Keratinocyte (primary cell): ENCODE data around the gene PDE9A. TPM values are rescaled to one million over a fixed set of nuclear protein-coding genes. Genes with fewer than 3 reads are reported as not detected.

ENCODE experiments used
- DNase-seq: peaks from one replicate; pipeline ENCODE4 v3.0.0-alpha.2; 2011; ENCODE audit warnings: low read depth, missing footprints, low spot score
- FAIRE-seq: peaks from 2 replicates; lab custom pipeline; 2011; peaks lifted over from hg19 to GRCh38; lab: Jason Lieb, UNC
- H2AFZ ChIP-seq: 2 replicates; pipeline ENCODE4 v1.6.0; 2012; ENCODE audit warnings: low read length, control low read depth, inconsistent platforms; ENCODE audit not compliant: control insufficient read depth
- H3K27ac ChIP-seq: 2 replicates; pipeline ENCODE4 v1.5.1; 2011; ENCODE audit warnings: low read length; ENCODE audit not compliant: control insufficient read depth, insufficient read depth
- H3K27me3 ChIP-seq: 3 replicates; pipeline ENCODE4 v1.6.0; 2011; ENCODE audit warnings: low read length; ENCODE audit not compliant: control insufficient read depth, insufficient read depth; ENCODE audit errors: extremely low read depth
- H3K36me3 ChIP-seq, 2 experiments: 2 replicates in 1 of 2; 3 replicates in 1 of 2; pipeline ENCODE4 v1.5.1; 2011; ENCODE audit warnings: low read length in 2 of 2, mild to moderate bottlenecking in 1 of 2; ENCODE audit not compliant: control insufficient read depth in 2 of 2, insufficient read depth in 2 of 2; ENCODE audit errors: extremely low read depth in 1 of 2
- H3K4me1 ChIP-seq: 3 replicates; pipeline ENCODE4 v1.5.1; 2011; ENCODE audit warnings: low read length; ENCODE audit not compliant: control insufficient read depth, insufficient read depth; ENCODE audit errors: extremely low read depth
- H3K4me2 ChIP-seq: 3 replicates; pipeline ENCODE4 v1.6.0; 2011; ENCODE audit warnings: low read depth, low read length; ENCODE audit not compliant: control insufficient read depth, insufficient read depth; ENCODE audit errors: extremely low read depth
- H3K4me3 ChIP-seq, 3 experiments: fragments of 200-600 bp in 1 of 3; sonication (generic) in 1 of 3; 2 replicates in 2 of 3; 3 replicates in 1 of 3; pipeline ENCODE4 v1.5.1; 2011 to 2016; ENCODE audit warnings: low read length in 3 of 3, mild to moderate bottlenecking in 3 of 3, control low read depth in 2 of 3, inconsistent platforms in 1 of 3, low read depth in 1 of 3, mixed read lengths in 1 of 3, mixed run types in 1 of 3, moderate library complexity in 1 of 3; ENCODE audit not compliant: control insufficient read depth in 2 of 3, insufficient read depth in 2 of 3; ENCODE audit errors: extremely low read depth in 1 of 3
- H3K79me2 ChIP-seq: 2 replicates; pipeline ENCODE4 v1.6.0; 2012; ENCODE audit warnings: low read length; ENCODE audit not compliant: control insufficient read depth, insufficient read depth
- H3K9ac ChIP-seq: 3 replicates; pipeline ENCODE4 v1.6.0; 2011; ENCODE audit warnings: low read length; ENCODE audit not compliant: control insufficient read depth, insufficient read depth; ENCODE audit errors: extremely low read depth
- H3K9me1 ChIP-seq: 3 replicates; pipeline ENCODE4 v1.6.0; 2011; ENCODE audit warnings: low read length; ENCODE audit not compliant: control insufficient read depth, insufficient read depth; ENCODE audit errors: extremely low read depth
- H3K9me3 ChIP-seq: 2 replicates; pipeline ENCODE4 v1.5.1; 2012; ENCODE audit warnings: low read depth, low read length; ENCODE audit not compliant: control insufficient read depth
- H4K20me1 ChIP-seq: 3 replicates; pipeline ENCODE4 v1.6.0; 2011; ENCODE audit warnings: low read length; ENCODE audit not compliant: control insufficient read depth, insufficient read depth; ENCODE audit errors: extremely low read depth
- CTCF ChIP-seq, 3 experiments: IDR thresholded peaks in 1 of 3; conservative IDR thresholded peaks in 1 of 3; optimal IDR thresholded peaks in 1 of 3; 2 replicates in 2 of 3; 3 replicates in 1 of 3; pipeline versions ENCODE3 to v1.5.1; 2011; ENCODE audit warnings: low read length in 3 of 3, mild to moderate bottlenecking in 3 of 3, moderate library complexity in 2 of 3, control low read depth in 1 of 3, inconsistent platforms in 1 of 3; ENCODE audit not compliant: insufficient read depth in 2 of 3; ENCODE audit errors: extremely low read depth in 1 of 3
- EZH2 ChIP-seq: IDR thresholded peaks from one replicate; pipeline ENCODE4 v1.6.1; 2012; ENCODE audit warnings: inconsistent platforms, mild to moderate bottlenecking, low read length, moderate library complexity
- dilution Hi-C: fragments of 300-500 bp; cut with MboI; formaldehyde crosslinking; loops from one replicate; pipeline ENCODE4 v1.7.0; 2020; ENCODE audit warnings: low sequenced_read_pairs; ENCODE audit not compliant: extremely low pct_ligation_motif_present
- polyA plus RNA-seq, 5 experiments: library from polyadenylated mRNA; depleted of rRNA in 3 of 5; stranded (reverse) in 3 of 5; stranded (forward) in 1 of 5; unstranded in 1 of 5; fragments of >200 nt; gene quantifications; 1 replicate in 1 of 5; 2 replicates in 3 of 5; 3 replicates in 1 of 5; pipeline versions ENCODE4 v1.2.1 to v1.2.3, GENCODE V29; 2011 to 2012; ENCODE audit warnings: missing spikeins in 2 of 5, low read depth in 1 of 5, low replicate concordance in 1 of 5

PDE9A gene
- polyA plus RNA-seq, 1 donor (not counting 4 experiments of a cell fraction or from before 2014, with no cell fraction given): 0.13 TPM

GRCh38 chr21:42650033-42650370 is 3.4 kb upstream of the PDE9A start:
- dilution Hi-C loops: no loop called here
- FAIRE-seq: no peak
- DNase-seq: no peak
- TF ChIP-seq CTCF (optimal IDR thresholded peaks at IDR 0.05 in 1 of 3, IDR thresholded peaks at IDR 0.05 in 1 of 3, conservative IDR thresholded peaks at IDR 0.05 in 1 of 3; ENCODE audit: extremely low read depth in 1 of 3, insufficient read depth in 2 of 3, low read length in 3 of 3) (no peak), EZH2 (no peak)
- Histone ChIP-seq H3K9me3 (no peaks in the 10 kb centered on the region), H3K9ac (no peak overlapping the region), H3K27me3 (peaks cover 54% of the 10 kb centered on the region), H3K9me1 (no peaks in the 10 kb centered on the region), H3K4me3 (no peak overlapping the region), H3K79me2 (no peaks in the 10 kb centered on the region), H3K36me3 (no peaks in the 10 kb centered on the region), H3K27ac (no peak overlapping the region), H4K20me1 (no peaks in the 10 kb centered on the region), H3K4me2 (no peak overlapping the region), H3K4me1 (peaks cover 2% of the 10 kb centered on the region), H2AFZ (no peak overlapping the region)

GRCh38 chr21:42650441-42651421 is 2.7 kb upstream of the PDE9A start:
- DNase-seq (no peak), FAIRE-seq (no peak)
- dilution Hi-C loops: no loop called here
- no peak overlapping the region for H3K4me2 ChIP-seq
- no peaks in the 10 kb centered on the region for H3K36me3 ChIP-seq
- H3K9ac ChIP-seq: no peak overlapping the region
- no peaks in the 10 kb centered on the region for H4K20me1 ChIP-seq
- H2AFZ ChIP-seq: no peak overlapping the region
- TF ChIP-seq EZH2 (no peak), CTCF (optimal IDR thresholded peaks at IDR 0.05 in 1 of 3, IDR thresholded peaks at IDR 0.05 in 1 of 3, conservative IDR thresholded peaks at IDR 0.05 in 1 of 3; ENCODE audit: extremely low read depth in 1 of 3, insufficient read depth in 2 of 3, low read length in 3 of 3) (no peak)
- H3K27ac ChIP-seq: no peak overlapping the region
- no peaks in the 10 kb centered on the region for H3K9me3 ChIP-seq
- H3K9me1 ChIP-seq: no peaks in the 10 kb centered on the region
- H3K27me3 ChIP-seq: peaks cover 61% of the 10 kb centered on the region
- H3K4me1 ChIP-seq: peaks cover 2% of the 10 kb centered on the region
- no peak overlapping the region for H3K4me3 ChIP-seq
- H3K79me2 ChIP-seq: no peaks in the 10 kb centered on the region
